ENCODE measurements around the gene HOXA2. TPM values are rescaled to one million over a fixed set of nuclear protein-coding genes. Genes with fewer than 3 reads are reported as not detected.

Gene HOXA2
- total RNA-seq, 4 donors from 2014 or later: 0.39 to 2.5 (median 1.8) TPM

DNA sequence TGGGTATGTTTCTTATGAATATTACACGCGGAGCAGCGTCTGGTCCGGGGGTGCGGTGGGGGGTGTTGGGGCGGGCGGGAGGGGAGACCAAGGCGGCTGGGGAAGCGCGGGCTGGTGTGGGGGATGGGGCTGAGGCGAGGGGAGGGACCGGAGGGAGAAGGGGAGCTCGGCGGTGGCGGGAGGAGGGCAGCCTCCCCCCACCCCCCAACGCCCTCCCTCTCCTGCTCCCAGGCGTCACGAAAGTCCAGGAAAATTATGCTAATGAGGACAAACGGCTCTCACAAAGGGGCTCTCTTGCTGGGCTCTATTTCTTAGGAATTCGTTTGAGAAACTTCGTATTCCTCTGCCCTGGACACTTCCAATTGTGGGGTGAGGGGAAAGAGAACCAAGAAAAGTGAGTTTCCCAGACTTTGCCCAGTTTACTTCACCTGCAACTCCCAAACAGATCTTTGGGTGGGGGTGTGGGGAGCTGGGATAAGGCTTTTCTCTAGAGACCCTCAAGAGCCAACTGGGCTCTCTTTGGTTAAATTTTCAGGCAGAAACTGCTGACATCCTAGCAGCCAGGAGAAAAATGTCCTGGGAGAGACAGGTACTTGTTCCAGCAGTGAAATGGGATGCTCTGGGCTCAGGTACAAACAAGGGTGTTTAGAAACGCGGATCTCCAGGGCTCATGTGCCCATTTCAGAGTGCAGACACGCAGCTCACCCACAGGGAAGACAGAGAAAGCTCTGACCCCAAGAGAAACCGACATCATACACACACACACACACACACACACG is 11.7 kb upstream of the HOXA2 start:
- intact Hi-C loops (cut with DNase I; ENCODE audit: low total_unique reads): no loop called here
- no peak for TF ChIP-seq POLR2A (IDR thresholded peaks at IDR 0.05)
- TF ChIP-seq, protein P1, sequence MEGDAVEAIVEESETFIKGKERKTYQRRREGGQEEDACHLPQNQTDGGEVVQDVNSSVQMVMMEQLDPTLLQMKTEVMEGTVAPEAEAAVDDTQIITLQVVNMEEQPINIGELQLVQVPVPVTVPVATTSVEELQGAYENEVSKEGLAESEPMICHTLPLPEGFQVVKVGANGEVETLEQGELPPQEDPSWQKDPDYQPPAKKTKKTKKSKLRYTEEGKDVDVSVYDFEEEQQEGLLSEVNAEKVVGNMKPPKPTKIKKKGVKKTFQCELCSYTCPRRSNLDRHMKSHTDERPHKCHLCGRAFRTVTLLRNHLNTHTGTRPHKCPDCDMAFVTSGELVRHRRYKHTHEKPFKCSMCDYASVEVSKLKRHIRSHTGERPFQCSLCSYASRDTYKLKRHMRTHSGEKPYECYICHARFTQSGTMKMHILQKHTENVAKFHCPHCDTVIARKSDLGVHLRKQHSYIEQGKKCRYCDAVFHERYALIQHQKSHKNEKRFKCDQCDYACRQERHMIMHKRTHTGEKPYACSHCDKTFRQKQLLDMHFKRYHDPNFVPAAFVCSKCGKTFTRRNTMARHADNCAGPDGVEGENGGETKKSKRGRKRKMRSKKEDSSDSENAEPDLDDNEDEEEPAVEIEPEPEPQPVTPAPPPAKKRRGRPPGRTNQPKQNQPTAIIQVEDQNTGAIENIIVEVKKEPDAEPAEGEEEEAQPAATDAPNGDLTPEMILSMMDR (IDR thresholded peaks at IDR 0.05): no peak
- WGBS, 2 donors: 21 to 33% methylated on average over 20 to 23 of the region's 26 CpGs
- DNase-seq (ENCODE audit: low spot score in 2 of 2): no peak
- no peak overlapping the region for H3K4me3 ChIP-seq (ENCODE audit: low read depth, poor library complexity, severe bottlenecking)

DNA sequence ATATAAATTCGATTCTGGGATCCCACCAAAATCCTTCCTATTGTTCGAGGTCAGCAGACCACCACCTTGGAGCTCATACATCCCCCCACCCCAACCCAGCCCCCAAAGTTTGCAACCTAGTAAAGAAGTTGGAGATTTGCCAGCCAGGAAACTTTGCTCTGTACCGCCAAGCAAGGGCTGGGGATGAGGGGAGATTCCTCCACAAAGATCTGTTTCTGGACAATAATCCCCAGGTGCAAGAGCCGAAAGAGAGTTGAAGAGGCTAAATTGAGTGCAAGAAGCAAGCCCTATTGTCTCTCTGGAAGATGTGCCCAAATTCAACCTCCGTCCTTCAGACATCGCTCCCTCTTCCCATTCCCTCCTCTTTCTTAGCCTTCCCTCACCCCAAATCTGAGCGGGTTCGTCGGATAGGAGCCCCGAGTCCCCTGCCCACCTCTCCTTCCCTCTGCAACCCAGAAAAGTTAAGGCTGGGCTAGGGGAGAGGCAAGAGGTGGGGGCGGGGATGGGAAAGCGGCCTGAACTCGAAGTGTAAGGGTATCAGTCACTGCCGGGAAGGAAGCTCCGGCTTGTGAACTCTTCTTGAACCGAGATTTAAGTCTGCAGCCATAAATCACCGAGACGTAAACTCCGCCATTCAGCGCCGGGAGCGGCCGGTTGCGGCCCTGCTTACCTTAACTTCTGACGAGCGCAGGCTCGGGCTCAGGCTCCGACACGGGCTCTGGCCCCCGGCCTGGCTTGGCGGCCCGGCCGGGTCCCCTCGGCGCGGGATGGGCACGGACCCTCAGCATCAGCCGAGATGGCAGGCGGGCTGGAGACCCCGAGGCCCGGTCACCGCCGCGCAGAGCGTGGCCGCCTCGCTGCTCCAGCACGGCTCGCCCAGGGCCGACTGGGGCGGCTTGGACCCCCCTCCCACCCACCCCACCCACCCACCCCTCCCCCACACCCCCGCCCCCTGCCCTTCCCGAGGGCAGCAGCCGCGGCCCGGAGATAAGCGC is 10.8 kb upstream of the HOXA2 start:
- DNase-seq (ENCODE audit: low spot score in 2 of 2): no peak
- 43 to 53% methylated on average over 39 to 45 of the region's 57 CpGs for WGBS, 2 donors
- no peak overlapping the region for H3K4me3 ChIP-seq (ENCODE audit: low read depth, poor library complexity, severe bottlenecking)
- TF ChIP-seq, protein P1 (IDR thresholded peaks at IDR 0.05): no peak
- no peak for TF ChIP-seq POLR2A (IDR thresholded peaks at IDR 0.05)
- intact Hi-C loops (cut with DNase I; ENCODE audit: low total_unique reads): no loop called here

DNA sequence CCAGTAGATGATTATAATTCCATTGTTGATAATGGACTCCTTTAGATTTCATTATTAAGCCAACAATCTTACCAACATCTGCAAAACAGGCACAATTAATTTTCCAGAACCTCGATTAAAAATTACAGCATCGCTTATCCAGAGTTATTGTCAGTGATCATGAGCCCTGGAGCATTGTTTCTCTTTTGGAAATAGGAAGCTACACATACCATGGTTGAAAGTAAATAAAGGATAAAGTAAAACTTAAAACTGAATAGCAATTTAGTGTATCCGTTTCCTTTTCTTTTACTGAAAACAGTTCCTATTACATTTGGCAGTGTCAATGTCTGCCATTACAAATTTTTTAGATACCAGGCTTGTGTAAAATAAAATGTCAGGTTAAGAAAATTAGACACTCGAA is 9.9 kb upstream of the HOXA2 start:
- 48 to 65% methylated on average over 4 of the region's 4 CpGs for WGBS, 2 donors
- no peak for DNase-seq (ENCODE audit: low spot score in 2 of 2)
- no peak for TF ChIP-seq POLR2A (IDR thresholded peaks at IDR 0.05)
- TF ChIP-seq, protein P1 (IDR thresholded peaks at IDR 0.05): no peak
- no peak overlapping the region for H3K4me3 ChIP-seq (ENCODE audit: low read depth, poor library complexity, severe bottlenecking)
- intact Hi-C loops (cut with DNase I; ENCODE audit: low total_unique reads): no loop called here

DNA sequence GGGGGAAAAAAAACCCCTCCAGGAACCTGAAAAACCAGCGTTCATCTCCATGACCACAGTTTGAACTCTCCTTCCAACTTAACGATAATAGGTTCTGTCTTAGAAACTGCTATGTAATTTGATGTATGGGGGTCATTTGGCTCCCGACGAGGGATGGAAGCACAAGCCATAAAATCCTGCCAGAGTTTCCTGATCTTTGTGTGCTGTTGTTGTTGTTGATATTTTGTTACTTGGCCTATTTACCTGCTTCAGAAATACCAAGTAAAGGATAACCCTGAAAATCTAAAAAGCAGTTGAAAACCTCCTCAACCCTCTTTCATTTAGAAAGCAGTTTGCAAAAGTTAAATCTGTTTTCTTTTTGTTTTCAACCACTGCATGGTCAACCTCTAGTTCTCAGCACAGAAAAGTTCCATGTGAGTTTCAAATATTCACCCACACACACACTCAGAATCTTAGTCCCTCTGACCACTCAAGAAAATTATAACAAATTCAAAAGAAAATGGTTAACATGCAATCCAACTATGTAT is 9.3 kb upstream of the HOXA2 start:
- no peak overlapping the region for H3K4me3 ChIP-seq (ENCODE audit: low read depth, poor library complexity, severe bottlenecking)
- no peak for TF ChIP-seq POLR2A (IDR thresholded peaks at IDR 0.05)
- TF ChIP-seq, protein P1 (IDR thresholded peaks at IDR 0.05): no peak
- DNase-seq (ENCODE audit: low spot score in 2 of 2): no peak
- intact Hi-C loops (cut with DNase I; ENCODE audit: low total_unique reads): no loop called here
- 52 to 63% methylated on average over 4 of the region's 4 CpGs for whole genome bisulfite sequencing, 2 donors

DNA sequence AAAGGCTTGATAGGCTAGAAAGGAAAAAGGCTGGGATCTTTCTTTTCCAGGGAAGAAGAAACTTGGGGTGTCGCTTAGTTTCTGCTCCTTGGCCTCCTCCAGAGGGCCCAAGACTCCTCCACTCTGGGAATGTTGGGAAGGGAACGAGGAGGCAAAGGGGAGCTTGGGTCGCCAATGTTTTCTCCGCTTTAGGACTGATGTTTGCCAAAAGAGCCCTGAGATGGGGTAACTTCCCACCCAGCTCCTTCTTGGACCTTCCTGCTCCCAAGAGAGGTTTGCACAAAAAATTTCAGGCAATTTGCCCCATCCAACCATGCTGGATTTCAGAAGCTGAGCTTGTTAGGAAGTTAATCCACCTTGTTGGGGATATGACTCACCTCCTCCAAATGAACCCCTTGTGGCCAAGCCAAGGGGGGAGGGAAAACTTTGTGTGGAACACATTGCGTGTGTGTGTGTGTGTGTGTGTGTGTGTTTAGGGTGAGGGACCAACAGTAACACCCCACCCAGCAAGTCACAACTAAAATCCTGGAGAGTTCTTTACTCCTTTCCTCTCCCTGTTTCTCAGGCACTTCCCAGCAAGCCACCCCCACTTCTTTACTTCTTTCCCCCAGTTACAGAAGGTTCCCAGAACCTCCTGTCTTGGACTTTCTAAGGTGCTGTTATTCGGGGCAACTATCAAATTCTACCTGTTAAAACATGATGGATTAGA is 8.7 kb upstream of the HOXA2 start:
- intact Hi-C loops (cut with DNase I; ENCODE audit: low total_unique reads): no loop called here
- WGBS, 2 donors: 44 to 74% methylated on average over 6 of the region's 6 CpGs
- no peak for DNase-seq (ENCODE audit: low spot score in 2 of 2)
- TF ChIP-seq, protein P1 (IDR thresholded peaks at IDR 0.05): no peak
- TF ChIP-seq POLR2A (IDR thresholded peaks at IDR 0.05): no peak
- no peak overlapping the region for H3K4me3 ChIP-seq (ENCODE audit: low read depth, poor library complexity, severe bottlenecking)
